HG03175 (cell line): Measurements from ENCODE around the gene CORO7.

Source experiments
- ATAC-seq: cut with Tn5 transposase; IDR thresholded peaks from one replicate; pipeline ENCODE4 v1.9.1; 2021; ENCODE audit warnings: mild to moderate bottlenecking, moderate library complexity; ENCODE audit not compliant: unreplicated experiment

CORO7 gene

GRCh38 chr16:4385789-4386450 lies 30.5 kb downstream of the CORO7 start:
- no peak for ATAC-seq

- ATAC-seq, result no peak
Observed at GRCh38 chr16:4385066-4385788, 31.2 kb downstream of the CORO7 start.

DNA sequence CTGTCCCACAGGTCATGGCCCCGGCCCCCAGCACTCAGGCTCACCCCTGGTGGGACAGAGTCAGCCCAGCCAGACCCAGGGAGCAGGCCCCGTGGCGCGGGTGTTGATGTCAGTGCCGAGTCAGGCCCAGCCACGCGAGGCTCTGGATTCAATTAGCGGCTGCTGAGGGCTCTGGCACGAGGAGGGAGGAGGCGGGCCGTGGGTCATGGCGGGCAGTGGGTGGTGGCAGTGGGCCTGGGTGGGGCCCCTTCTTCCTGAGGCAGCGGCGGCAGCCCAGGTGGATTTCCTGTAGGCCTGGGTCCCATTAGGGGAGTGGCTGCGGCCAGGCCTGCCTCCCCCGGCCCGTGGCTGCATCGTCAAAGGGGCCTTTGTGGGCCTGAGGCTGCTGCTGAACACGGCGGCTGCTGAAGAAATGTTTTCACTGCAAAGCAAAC lies 31.9 kb downstream of the CORO7 start:
- ATAC-seq, result no peak

DNA sequence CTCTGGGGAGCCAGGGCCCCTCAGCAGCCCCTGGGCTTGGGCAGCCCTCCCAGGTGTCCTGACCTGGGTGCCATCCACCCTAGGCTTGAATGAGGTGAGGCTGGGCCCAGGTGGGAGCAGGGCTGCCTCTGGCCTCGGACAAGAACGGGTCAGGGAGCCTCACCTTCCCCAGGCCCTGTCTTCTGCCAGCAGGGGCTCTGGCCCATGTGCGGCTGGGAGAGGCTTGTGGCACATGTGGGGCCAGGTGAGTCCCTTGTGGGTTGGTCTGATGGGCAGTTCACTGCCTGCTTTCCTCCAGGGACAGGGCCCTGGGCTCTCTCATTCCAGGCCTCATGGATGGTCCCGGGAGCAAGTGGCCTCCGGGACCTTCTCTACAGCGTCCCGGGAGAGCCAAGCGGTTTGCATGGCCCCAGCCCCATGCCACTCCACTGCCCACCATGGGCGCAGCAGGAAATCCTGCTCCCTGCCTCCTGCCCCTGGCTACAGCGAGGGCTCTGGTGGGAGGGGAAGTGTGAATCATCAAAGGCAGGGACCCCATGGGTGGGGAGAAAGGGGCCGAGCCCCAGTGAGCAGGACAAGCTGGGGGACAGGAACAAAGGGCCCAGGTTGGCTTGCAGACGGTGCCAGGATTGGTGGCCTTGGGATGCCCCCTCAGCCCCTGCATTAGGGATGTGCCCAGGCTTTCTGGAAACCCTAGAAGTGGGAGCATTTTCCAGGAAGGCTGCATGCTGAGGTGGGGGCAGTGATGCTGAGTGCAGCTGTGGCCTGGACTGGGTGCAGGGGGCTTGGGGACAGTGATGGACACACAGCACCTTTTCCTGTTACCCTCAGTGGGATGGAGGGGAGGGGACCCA lies 32.6 kb downstream of the CORO7 start:
- no peak for ATAC-seq

DNA sequence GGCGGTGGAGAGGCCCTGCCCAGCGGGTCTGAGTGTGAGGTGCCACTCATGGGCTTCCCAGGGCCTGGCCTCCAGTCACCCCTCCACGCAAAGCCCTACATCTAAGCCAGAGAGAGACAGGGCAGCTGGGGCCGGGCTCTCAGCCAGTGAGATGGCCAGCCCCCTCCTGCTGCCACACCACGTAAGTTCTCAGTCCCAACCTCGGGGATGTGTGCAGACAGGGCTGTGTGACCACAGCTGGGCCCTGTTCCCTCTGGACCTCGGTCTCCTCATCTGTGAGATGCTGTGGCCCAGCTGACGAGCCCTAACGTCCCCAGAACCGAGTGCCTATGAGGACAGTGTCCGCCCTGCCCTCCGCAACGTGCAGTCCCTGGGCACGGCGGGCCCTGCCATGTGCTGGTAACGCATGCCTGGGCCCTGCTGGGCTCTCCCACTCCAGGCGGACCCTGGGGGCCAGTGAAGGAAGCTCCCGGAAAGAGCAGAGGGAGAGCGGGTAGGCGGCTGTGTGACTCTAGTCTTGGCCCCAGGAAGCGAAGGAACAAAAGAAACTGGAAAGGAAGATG lies 33.5 kb downstream of the CORO7 start:
- no peak for ATAC-seq

DNA sequence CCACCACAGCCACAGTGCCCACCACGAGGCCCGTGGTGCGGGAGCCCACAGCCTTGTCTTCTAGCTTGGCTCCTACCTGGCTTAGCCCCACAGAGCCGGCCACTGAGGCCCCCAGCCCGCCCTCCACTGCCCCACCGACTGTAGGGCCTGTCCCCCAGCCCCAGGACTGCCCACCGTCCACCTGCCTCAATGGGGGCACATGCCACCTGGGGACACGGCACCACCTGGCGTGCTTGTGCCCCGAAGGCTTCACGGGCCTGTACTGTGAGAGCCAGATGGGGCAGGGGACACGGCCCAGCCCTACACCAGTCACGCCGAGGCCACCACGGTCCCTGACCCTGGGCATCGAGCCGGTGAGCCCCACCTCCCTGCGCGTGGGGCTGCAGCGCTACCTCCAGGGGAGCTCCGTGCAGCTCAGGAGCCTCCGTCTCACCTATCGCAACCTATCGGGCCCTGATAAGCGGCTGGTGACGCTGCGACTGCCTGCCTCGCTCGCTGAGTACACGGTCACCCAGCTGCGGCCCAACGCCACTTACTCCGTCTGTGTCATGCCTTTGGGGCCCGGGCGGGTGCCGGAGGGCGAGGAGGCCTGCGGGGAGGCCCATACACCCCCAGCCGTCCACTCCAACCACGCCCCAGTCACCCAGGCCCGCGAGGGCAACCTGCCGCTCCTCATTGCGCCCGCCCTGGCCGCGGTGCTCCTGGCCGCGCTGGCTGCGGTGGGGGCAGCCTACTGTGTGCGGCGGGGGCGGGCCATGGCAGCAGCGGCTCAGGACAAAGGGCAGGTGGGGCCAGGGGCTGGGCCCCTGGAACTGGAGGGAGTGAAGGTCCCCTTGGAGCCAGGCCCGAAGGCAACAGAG lies 34.2 kb downstream of the CORO7 start:
- ATAC-seq, result no peak

GRCh38 chr16:4381072-4381934 lies 35.1 kb downstream of the CORO7 start:
- no peak for ATAC-seq

- ATAC-seq, result no peak
Observed at GRCh38 chr16:4380119-4381063, 36.0 kb downstream of the CORO7 start.

GRCh38 chr16:4378999-4379690 lies 37.3 kb downstream of the CORO7 start:
- ATAC-seq, result no peak

- ATAC-seq, result no peak
Observed at GRCh38 chr16:4378161-4378666, 38.2 kb downstream of the CORO7 start.

- ATAC-seq, result no peak
Observed at GRCh38 chr16:4377573-4378154, 38.7 kb downstream of the CORO7 start.

- ATAC-seq, result no peak
Observed at GRCh38 chr16:4376893-4377572, 39.4 kb downstream of the CORO7 start.

DNA sequence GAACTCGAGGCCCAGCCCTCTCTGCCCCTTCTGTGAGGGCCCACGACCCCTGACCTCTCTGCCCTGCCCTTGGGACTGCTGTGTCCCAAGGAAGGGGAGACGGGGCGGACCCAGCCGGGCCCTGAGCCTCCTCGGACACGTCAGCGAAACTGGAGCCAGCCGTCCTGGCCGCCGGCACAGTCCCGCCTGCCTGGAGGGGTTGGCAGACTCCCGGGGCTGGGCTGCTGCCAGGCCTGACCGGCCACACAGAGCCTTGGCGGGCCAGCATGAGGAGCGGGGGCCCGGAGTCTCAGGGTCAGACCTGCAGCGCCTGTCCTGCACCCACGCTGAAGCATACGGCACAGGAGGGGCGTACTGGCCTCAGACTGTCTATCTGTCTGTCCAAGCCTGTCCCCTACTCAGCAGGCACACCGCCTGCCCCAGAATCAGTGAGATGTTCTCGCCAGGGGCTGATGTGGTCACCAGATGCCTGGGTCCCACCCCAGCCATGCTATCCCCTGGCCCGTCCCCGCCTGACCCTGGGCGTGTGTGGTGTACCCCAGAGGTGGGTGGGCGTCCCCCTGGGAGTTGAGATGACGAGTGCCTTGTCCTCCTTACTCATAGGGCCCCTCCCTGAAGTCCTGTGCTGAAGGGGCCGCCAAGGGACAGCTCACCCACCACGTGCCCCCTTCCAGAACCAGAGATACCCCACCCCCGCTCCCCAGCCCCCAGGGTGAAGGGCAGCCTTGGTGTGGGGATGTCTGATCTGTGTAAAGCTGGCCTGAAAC lies 40.1 kb downstream of the CORO7 start:
- ATAC-seq, result no peak

- no peak for ATAC-seq
Observed at GRCh38 chr16:4375717-4376116, 40.7 kb downstream of the CORO7 start.

DNA sequence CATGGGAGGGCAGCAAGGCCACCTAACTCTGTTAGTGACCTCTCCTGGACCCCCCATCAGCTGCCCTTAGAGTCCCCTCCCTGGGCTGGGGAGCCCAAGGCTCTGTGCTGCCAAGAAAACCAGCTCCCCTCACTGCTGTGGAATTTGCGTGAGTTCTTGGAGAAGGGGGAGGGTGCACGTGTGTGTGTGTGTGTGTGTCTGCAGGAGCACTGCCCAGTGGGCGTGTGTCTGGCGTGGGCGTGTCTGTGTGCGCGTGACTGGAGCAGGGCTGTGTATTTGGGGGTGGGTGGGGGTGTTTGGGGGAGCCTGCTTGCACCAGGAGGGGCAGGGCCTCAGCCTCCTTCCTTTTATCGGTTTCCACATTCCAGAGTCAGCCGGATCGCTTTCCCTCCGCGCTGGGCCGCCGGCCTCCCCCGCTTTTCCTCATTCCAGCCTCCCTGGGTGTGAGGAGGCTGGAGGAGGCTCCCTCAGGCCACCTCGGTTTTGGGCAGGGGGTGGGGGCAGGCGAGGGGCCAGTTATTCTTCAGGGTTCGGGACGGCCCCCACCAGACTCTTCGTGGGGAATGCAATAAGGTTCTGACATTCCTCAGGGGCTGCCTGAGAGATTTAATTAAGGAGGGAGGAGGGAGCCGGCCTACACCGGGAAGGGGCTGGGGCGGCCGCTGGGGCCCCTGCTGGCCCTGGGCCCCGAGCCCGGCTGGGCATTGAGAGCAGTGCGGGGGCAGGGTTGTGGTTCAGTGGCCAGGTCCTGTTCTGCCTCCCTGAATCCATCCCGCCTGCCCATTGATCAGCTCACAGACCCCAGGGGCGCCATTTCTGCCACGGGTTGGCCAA lies 42.3 kb downstream of the CORO7 start:
- no peak for ATAC-seq
